HG03095 (cell line): ENCODE data around the gene SERPINB4.

Experiments
- ATAC-seq: cut with Tn5 transposase; IDR thresholded peaks from one replicate; pipeline ENCODE4 v1.9.1; 2021; ENCODE audit warnings: moderate library complexity; ENCODE audit not compliant: unreplicated experiment

Gene SERPINB4

GRCh38 chr18:63637703-63638102, 6.4 kb downstream of the SERPINB4 start:
- no peak for ATAC-seq

- no peak for ATAC-seq
Observed at GRCh38 chr18:63627819-63628218, 16.2 kb downstream of the SERPINB4 start.

GRCh38 chr18:63626431-63626830, 17.6 kb downstream of the SERPINB4 start:
- ATAC-seq: no peak

GRCh38 chr18:63624863-63625262, 19.2 kb downstream of the SERPINB4 start:
- no peak for ATAC-seq

GRCh38 chr18:63619661-63620060, 24.4 kb downstream of the SERPINB4 start:
- ATAC-seq: no peak

GRCh38 chr18:63617915-63618234, 26.2 kb downstream of the SERPINB4 start:
- no peak for ATAC-seq

- peak; percentile 76 for ATAC-seq
Observed at GRCh38 chr18:63617049-63617914, 26.8 kb downstream of the SERPINB4 start.

GRCh38 chr18:63613420-63613819, 30.6 kb downstream of the SERPINB4 start:
- no peak for ATAC-seq

- no peak for ATAC-seq
Observed at GRCh38 chr18:63606526-63606925, 37.5 kb downstream of the SERPINB4 start.

GRCh38 chr18:63604791-63605567, 39.1 kb downstream of the SERPINB4 start:
- ATAC-seq: no peak

GRCh38 chr18:63603772-63604171, 40.3 kb downstream of the SERPINB4 start:
- peak; percentile 98 for ATAC-seq

GRCh38 chr18:63603355-63603754, 40.7 kb downstream of the SERPINB4 start:
- ATAC-seq: no peak

- no peak for ATAC-seq
Observed at GRCh38 chr18:63596964-63597363, 47.1 kb downstream of the SERPINB4 start.

- ATAC-seq: no peak
Observed at GRCh38 chr18:63592471-63592870, 51.6 kb downstream of the SERPINB4 start.

GRCh38 chr18:63591725-63592124, 52.3 kb downstream of the SERPINB4 start:
- no peak for ATAC-seq

- no peak for ATAC-seq
Observed at GRCh38 chr18:63590966-63591695, 52.9 kb downstream of the SERPINB4 start.

- no peak for ATAC-seq
Observed at GRCh38 chr18:63590373-63590772, 53.7 kb downstream of the SERPINB4 start.

GRCh38 chr18:63588909-63589308, 55.1 kb downstream of the SERPINB4 start:
- ATAC-seq: no peak
